ENCODE results near the gene DFFB.

DFFB gene

GRCh38 chr1:3892748-3893147, 35.5 kb downstream of the DFFB start:
- no peak overlapping the region for H4K91ac ChIP-seq (ENCODE audit: low read depth, low read length, poor library complexity)
- no peak overlapping the region for H3K9ac ChIP-seq (ENCODE audit: low read depth, low read length, poor library complexity)
- H2AFZ ChIP-seq (ENCODE audit: low read length), result no peak overlapping the region
- H3K18ac ChIP-seq (ENCODE audit: low read length), result no peak overlapping the region
- H3K4me2 ChIP-seq (ENCODE audit: insufficient read depth, low read length, poor library complexity, severe bottlenecking), result no peak overlapping the region
- H3K9me3 ChIP-seq (replicated peaks in 1 of 2; ENCODE audit: control insufficient read depth in 2 of 2, insufficient read depth in 1 of 2, low read depth in 1 of 2, low read length in 2 of 2), result peaks cover 0 to 2% of the 10 kb centered on the region in 2 donors
- no peak overlapping the region for H2BK12ac ChIP-seq (ENCODE audit: low read length)
- H3K79me1 ChIP-seq (ENCODE audit: low read depth, low read length), result peaks cover 11% of the 10 kb centered on the region
- no peak overlapping the region for H3K4me3 ChIP-seq (ENCODE audit: low read length in 2 of 2)
- no peak overlapping the region for H2BK120ac ChIP-seq (ENCODE audit: low read depth, low read length)
- no CpG with 5 or more reads among the region's 14 CpGs for WGBS, 2 donors (ENCODE audit: extremely low coverage in 2 of 2, insufficient read length in 2 of 2, insufficient replicate concordance in 1 of 2)
- no peak overlapping the region for H3K14ac ChIP-seq (ENCODE audit: low read length)
- H3K36me3 ChIP-seq (replicated peaks in 1 of 2; ENCODE audit: control insufficient read depth in 2 of 2, insufficient read depth in 2 of 2, low read length in 2 of 2), result peaks cover 28 to 75% of the 10 kb centered on the region in 2 donors
- no peak overlapping the region for H3K4ac ChIP-seq (ENCODE audit: low read length)
- DNase-seq (ENCODE audit: low spot score), result no peak
- no peaks in the 10 kb centered on the region for H3K27me3 ChIP-seq (ENCODE audit: control insufficient read depth in 3 of 3, insufficient read depth in 3 of 3, low read depth in 1 of 3, low read length in 3 of 3)
- no peak overlapping the region for H4K8ac ChIP-seq (ENCODE audit: low read depth, low read length)
- H2AK5ac ChIP-seq (ENCODE audit: low read depth, low read length), result no peak overlapping the region
- H3K27ac ChIP-seq (replicated peaks; ENCODE audit: low read length), result no peak overlapping the region
- H2BK15ac ChIP-seq (ENCODE audit: low read length), result no peak overlapping the region
- no peak overlapping the region for H2BK5ac ChIP-seq (ENCODE audit: low read length)
- no peaks in the 10 kb centered on the region for H3K4me1 ChIP-seq (ENCODE audit: control insufficient read depth in 2 of 2, insufficient read depth in 1 of 2, low read depth in 1 of 2, low read length in 2 of 2)
- H3K23ac ChIP-seq (ENCODE audit: low read depth, low read length, poor library complexity), result no peak overlapping the region

GRCh38 chr1:3893190-3893589, 35.9 kb downstream of the DFFB start:
- Histone ChIP-seq H3K9ac (ENCODE audit: low read depth, low read length, poor library complexity) (no peak overlapping the region), H2BK15ac (ENCODE audit: low read length) (no peak overlapping the region), H3K4me1 (ENCODE audit: control insufficient read depth in 2 of 2, insufficient read depth in 1 of 2, low read depth in 1 of 2, low read length in 2 of 2) (no peaks in the 10 kb centered on the region), H3K36me3 (replicated peaks in 1 of 2; ENCODE audit: control insufficient read depth in 2 of 2, insufficient read depth in 2 of 2, low read length in 2 of 2) (peaks cover 28 to 70% of the 10 kb centered on the region in 2 donors), H2AFZ (ENCODE audit: low read length) (no peak overlapping the region), H3K9me3 (replicated peaks in 1 of 2; ENCODE audit: control insufficient read depth in 2 of 2, insufficient read depth in 1 of 2, low read depth in 1 of 2, low read length in 2 of 2) (peaks cover 0 to 4% of the 10 kb centered on the region in 2 donors), H3K14ac (ENCODE audit: low read length) (no peak overlapping the region), H3K27ac (replicated peaks; ENCODE audit: low read length) (no peak overlapping the region), H3K4me3 (ENCODE audit: low read length in 2 of 2) (no peak overlapping the region), H3K79me1 (ENCODE audit: low read depth, low read length) (peaks cover 13% of the 10 kb centered on the region), H2BK12ac (ENCODE audit: low read length) (no peak overlapping the region), H3K23ac (ENCODE audit: low read depth, low read length, poor library complexity) (no peak overlapping the region), H2BK120ac (ENCODE audit: low read depth, low read length) (no peak overlapping the region), H3K4me2 (ENCODE audit: insufficient read depth, low read length, poor library complexity, severe bottlenecking) (no peak overlapping the region), H3K18ac (ENCODE audit: low read length) (no peak overlapping the region), H3K27me3 (ENCODE audit: control insufficient read depth in 3 of 3, insufficient read depth in 3 of 3, low read depth in 1 of 3, low read length in 3 of 3) (no peaks in the 10 kb centered on the region), H4K91ac (ENCODE audit: low read depth, low read length, poor library complexity) (no peak overlapping the region), H2BK5ac (ENCODE audit: low read length) (no peak overlapping the region), H4K8ac (ENCODE audit: low read depth, low read length) (no peak overlapping the region), H3K4ac (ENCODE audit: low read length) (no peak overlapping the region), H2AK5ac (ENCODE audit: low read depth, low read length) (no peak overlapping the region)
- WGBS, 2 donors (ENCODE audit: extremely low coverage in 2 of 2, insufficient read length in 2 of 2, insufficient replicate concordance in 1 of 2), result no CpG with 5 or more reads among the region's 5 CpGs
- no peak for DNase-seq (ENCODE audit: low spot score)

- H3K4me2 ChIP-seq (ENCODE audit: insufficient read depth, low read length, poor library complexity, severe bottlenecking), result no peak overlapping the region
- H3K9ac ChIP-seq (ENCODE audit: low read depth, low read length, poor library complexity), result no peak overlapping the region
- peaks cover 25 to 57% of the 10 kb centered on the region in 2 donors for H3K36me3 ChIP-seq (replicated peaks in 1 of 2; ENCODE audit: control insufficient read depth in 2 of 2, insufficient read depth in 2 of 2, low read length in 2 of 2)
- H2BK5ac ChIP-seq (ENCODE audit: low read length), result no peak overlapping the region
- no peak for DNase-seq (ENCODE audit: low spot score)
- peaks cover 17% of the 10 kb centered on the region for H3K79me1 ChIP-seq (ENCODE audit: low read depth, low read length)
- whole genome bisulfite sequencing, 2 donors (ENCODE audit: extremely low coverage in 2 of 2, insufficient read length in 2 of 2, insufficient replicate concordance in 1 of 2), result no CpG with 5 or more reads among the region's 17 CpGs
- H3K27me3 ChIP-seq (ENCODE audit: control insufficient read depth in 3 of 3, insufficient read depth in 3 of 3, low read depth in 1 of 3, low read length in 3 of 3), result no peaks in the 10 kb centered on the region
- H3K27ac ChIP-seq (replicated peaks; ENCODE audit: low read length), result no peak overlapping the region
- H4K8ac ChIP-seq (ENCODE audit: low read depth, low read length), result no peak overlapping the region
- no peak overlapping the region for H3K14ac ChIP-seq (ENCODE audit: low read length)
- no peak overlapping the region for H2AFZ ChIP-seq (ENCODE audit: low read length)
- H3K18ac ChIP-seq (ENCODE audit: low read length), result no peak overlapping the region
- peaks cover 3% of the 10 kb centered on the region in 2 donors for H3K4me1 ChIP-seq (ENCODE audit: control insufficient read depth in 2 of 2, insufficient read depth in 1 of 2, low read depth in 1 of 2, low read length in 2 of 2)
- no peak overlapping the region for H4K91ac ChIP-seq (ENCODE audit: low read depth, low read length, poor library complexity)
- no peak overlapping the region for H3K4me3 ChIP-seq (ENCODE audit: low read length in 2 of 2)
- H2AK5ac ChIP-seq (ENCODE audit: low read depth, low read length), result no peak overlapping the region
- no peak overlapping the region for H2BK120ac ChIP-seq (ENCODE audit: low read depth, low read length)
- no peak overlapping the region for H2BK15ac ChIP-seq (ENCODE audit: low read length)
- peaks cover 0 to 13% of the 10 kb centered on the region in 2 donors for H3K9me3 ChIP-seq (replicated peaks in 1 of 2; ENCODE audit: control insufficient read depth in 2 of 2, insufficient read depth in 1 of 2, low read depth in 1 of 2, low read length in 2 of 2)
- H3K4ac ChIP-seq (ENCODE audit: low read length), result no peak overlapping the region
- peak overlapping the region; percentile 73 for H3K23ac ChIP-seq (ENCODE audit: low read depth, low read length, poor library complexity)
- H2BK12ac ChIP-seq (ENCODE audit: low read length), result no peak overlapping the region
Measured at GRCh38 chr1:3894626-3895278, 37.5 kb downstream of the DFFB start.

- Histone ChIP-seq H3K18ac (ENCODE audit: low read length) (no peak overlapping the region), H3K4me1 (ENCODE audit: control insufficient read depth in 2 of 2, insufficient read depth in 1 of 2, low read depth in 1 of 2, low read length in 2 of 2) (peaks cover 3% of the 10 kb centered on the region in 2 donors), H3K4me2 (ENCODE audit: insufficient read depth, low read length, poor library complexity, severe bottlenecking) (no peak overlapping the region), H3K27ac (replicated peaks; ENCODE audit: low read length) (no peak overlapping the region), H3K23ac (ENCODE audit: low read depth, low read length, poor library complexity) (no peak overlapping the region), H3K9me3 (replicated peaks in 1 of 2; ENCODE audit: control insufficient read depth in 2 of 2, insufficient read depth in 1 of 2, low read depth in 1 of 2, low read length in 2 of 2) (peaks cover 0 to 13% of the 10 kb centered on the region in 2 donors), H3K4me3 (ENCODE audit: low read length in 2 of 2) (no peak overlapping the region), H3K79me1 (ENCODE audit: low read depth, low read length) (peaks cover 17% of the 10 kb centered on the region), H2BK120ac (ENCODE audit: low read depth, low read length) (no peak overlapping the region), H3K9ac (ENCODE audit: low read depth, low read length, poor library complexity) (peak overlapping the region; percentile 30), H3K14ac (ENCODE audit: low read length) (no peak overlapping the region), H2AFZ (ENCODE audit: low read length) (no peak overlapping the region), H2BK5ac (ENCODE audit: low read length) (no peak overlapping the region), H3K4ac (ENCODE audit: low read length) (no peak overlapping the region), H4K8ac (ENCODE audit: low read depth, low read length) (no peak overlapping the region), H3K36me3 (replicated peaks in 1 of 2; ENCODE audit: control insufficient read depth in 2 of 2, insufficient read depth in 2 of 2, low read length in 2 of 2) (peaks cover 19 to 50% of the 10 kb centered on the region in 2 donors), H4K91ac (ENCODE audit: low read depth, low read length, poor library complexity) (no peak overlapping the region), H3K27me3 (ENCODE audit: control insufficient read depth in 3 of 3, insufficient read depth in 3 of 3, low read depth in 1 of 3, low read length in 3 of 3) (no peaks in the 10 kb centered on the region), H2AK5ac (ENCODE audit: low read depth, low read length) (no peak overlapping the region), H2BK15ac (ENCODE audit: low read length) (no peak overlapping the region), H2BK12ac (ENCODE audit: low read length) (no peak overlapping the region)
- DNase-seq (ENCODE audit: low spot score), result no peak
- no CpG with 5 or more reads among the region's 13 CpGs for WGBS, 2 donors (ENCODE audit: extremely low coverage in 2 of 2, insufficient read length in 2 of 2, insufficient replicate concordance in 1 of 2)
Measured at GRCh38 chr1:3895279-3895950, 38.1 kb downstream of the DFFB start.

All from neuronal stem cell (in vitro differentiated cells).